DMS53 treated with DMSO at 0.1 percent for 48 hours (cell line): ENCODE measurements around the gene HERC4.
"Not testable (repeated sequence)": the region's sequence is repeated elsewhere in the genome, so short reads cannot be mapped to it uniquely, and the experiment has no call there.

Experiments
- DNase-seq: peaks from one replicate; lab custom pipeline; 2025; ENCODE audit not compliant: unreplicated experiment; lab: John Stamatoyannopoulos, UW

HERC4 gene

DNA sequence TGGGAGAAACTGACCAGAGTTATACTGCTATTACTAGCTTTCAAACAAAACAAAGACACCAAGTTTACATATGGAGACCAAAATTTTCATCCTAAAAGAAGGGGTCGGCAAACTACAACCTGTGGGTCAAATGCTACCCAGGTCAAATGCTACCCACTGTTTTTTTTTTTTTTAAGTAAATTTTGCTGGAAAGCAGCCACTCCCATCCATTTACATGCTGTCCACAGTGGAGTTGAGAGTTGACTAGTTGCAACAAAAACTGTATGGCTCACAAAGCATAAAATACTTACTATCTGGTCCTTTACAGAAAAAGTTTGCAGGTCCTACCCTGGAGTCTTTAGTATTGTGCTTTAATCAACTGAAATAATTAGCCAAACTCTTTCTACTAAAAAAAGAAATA, 99.2 kb downstream of the HERC4 start:
- DNase-seq: no peak

DNA sequence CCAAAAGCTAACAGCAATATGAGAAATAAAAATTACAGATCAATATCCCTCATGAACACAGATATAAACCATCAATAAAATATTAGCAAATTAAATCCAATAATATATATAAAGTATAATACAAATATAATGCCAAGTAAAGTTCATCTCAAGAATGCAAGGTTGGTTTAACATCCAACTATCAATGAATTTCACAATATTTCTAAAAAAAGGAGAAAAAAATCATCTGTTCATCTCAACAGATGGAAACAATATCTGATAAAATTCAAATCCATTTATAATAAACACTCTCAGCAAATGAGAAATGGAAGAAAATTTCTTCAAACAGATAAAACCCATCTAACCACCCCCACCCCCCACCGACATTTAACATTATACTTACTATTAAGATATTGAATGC, 103.8 kb downstream of the HERC4 start:
- DNase-seq: no peak

DNA sequence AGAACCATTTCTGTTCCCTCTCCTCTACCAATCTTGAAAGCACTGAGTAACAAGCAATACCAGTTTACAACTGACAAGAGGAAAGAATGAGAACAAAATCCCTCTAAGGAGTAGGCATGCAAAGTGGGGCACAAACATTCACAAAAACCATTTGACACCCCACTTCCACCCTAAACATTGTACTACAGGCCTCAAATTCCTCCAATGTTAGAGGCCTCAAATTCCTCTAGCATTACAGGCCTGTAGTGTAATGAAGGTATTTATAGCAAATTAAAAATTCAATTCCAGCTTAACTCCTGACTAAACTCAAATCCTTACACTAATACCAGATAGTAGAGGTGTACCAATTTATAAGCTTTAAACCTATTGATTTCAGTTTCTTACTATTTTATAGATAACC, 105.2 kb downstream of the HERC4 start:
- DNase-seq: no peak

DNA sequence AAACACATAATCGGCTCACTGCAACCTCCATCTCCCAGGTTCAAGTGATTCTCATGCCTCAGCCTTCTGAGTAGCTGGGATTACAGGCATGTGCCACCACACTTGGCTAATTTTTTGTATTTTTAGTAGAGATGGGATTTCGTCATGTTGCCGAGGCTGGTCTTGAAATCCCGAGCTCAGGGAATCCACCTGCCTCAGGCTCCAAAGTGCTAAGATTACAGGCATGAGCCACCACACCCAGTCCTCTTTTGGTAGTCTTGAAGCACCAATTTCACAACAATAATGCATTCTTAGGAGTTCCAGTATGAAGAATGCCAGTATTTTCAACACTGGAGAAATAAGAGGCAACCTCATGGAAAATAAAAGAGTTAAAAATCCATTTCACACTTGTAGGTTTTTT, 109.0 kb downstream of the HERC4 start:
- not testable (repeated sequence) for DNase-seq

DNA sequence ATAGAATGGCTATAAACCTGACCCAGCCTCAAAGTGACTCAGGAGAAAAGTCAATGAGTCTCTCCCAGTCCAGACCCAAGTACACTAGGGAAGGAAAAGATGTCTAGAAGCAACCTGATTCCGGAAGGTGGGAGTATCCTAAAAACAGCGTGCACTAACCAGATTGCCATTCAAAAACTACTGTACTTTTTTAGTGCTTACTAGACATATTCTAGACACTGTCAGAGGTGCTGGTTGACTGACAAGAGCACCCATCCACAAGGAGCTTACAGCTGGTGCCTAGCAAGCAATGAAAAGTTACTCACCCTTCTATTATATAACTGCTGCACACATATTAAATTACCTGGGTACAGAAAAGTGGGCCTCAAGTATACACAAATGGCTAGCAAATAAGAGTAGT, 109.6 kb downstream of the HERC4 start:
- no peak for DNase-seq

DNA sequence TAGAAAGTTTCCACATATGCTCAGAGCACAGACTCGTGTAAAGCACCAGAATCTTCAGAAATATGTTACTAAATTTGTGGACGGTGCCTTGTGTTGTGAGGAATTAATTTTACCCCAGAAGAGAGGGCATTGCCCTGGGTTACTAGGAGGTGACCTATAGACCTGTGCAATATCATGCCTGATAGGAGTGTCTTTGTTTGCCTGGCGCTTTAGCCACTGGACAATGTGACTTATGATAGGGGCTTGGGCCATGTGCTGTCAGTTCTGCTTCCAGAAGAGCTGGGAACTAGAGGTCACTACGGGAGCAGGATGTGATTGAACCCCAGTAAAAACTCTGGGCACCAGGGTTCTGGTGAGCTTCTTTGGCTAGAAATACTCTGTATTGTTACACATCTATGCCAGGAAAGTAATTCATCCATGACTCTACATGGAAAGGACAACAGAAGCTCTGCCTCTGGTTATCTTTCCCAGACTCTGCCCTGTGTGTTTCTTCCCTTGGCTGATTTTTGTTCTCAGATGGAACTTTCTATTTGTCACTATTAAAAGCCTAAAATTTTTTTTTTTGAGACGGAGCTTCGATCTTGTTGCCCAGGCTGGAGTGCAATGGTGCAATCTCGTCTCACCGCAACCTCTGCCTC, 115.1 kb downstream of the HERC4 start:
- no peak for DNase-seq

DNA sequence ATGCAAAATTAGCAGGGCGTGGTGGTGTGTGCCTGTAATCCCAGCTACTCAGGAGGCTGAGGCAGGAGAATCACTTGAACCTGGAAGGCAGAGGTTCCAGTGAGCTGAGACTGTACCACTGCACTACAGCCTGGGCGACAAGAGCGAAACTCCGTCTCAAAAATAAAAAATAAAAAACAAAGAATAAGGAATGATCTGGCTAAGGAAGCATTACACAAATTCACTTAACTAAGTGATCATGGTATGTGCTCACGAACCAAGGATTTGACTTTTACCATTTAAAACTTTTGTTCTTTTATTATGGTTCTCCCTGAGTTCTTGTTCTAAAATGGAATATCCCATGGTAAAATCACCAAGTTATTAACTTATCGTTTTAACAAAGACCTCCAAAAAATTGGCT, 119.5 kb downstream of the HERC4 start:
- no peak for DNase-seq

DNA sequence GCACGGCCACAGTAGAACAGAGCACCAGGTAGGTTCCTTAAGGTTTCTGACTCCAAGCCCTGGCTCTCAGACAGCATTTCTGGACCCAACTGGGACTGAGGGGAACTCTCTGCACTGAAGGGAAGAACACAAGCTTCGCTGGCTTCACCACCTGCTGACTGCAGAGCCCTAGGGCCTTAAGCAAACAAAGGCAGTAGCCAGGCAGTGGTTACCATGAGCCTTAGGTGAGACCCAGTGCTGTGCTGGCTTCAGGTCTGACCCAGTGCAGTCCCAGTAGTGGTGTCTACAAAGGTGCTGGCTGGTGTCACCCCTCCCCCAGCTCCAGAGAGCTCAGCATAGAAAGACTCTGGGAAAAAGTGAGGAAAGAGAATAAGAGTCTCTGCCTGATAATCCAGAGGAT, 131.2 kb downstream of the HERC4 start:
- DNase-seq: no peak

DNA sequence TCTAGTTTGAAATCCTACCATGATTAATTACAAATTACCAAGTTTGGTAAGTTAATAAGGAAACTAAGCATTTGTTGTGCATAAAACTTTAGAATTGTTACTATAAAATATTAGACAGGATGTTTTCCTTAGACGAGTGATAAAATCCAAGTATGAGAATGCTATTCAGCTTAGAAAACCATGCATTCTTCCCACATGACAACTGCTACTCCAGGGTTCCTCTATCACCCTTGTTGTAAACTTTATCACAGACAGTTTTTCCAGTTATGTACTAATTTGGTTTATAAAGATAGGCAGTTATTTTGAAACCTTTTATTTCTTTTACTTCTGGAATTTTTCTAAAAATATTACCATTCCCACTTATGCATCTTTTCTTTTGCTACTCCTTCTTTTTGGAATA, 138.7 kb downstream of the HERC4 start:
- no peak for DNase-seq

DNA sequence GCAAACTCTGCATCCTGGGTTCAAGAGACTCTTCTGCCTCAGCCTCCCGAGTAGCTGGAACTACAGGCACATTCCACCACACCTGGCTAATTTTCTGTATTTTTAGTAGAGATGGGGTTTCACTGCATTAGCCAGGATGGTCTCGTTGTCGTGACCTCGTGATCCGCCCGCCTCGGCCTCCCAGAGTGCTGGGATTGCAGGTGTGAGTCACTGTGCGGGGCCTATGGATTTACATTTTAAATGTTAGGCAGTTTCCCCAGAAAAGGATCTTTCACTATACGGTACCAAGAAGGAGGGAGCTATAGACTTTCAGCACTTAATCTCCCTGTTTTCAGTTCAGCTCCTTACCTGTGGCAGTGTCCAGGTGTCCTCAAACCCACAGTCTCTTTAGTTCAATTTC, 139.9 kb downstream of the HERC4 start:
- no peak for DNase-seq

DNA sequence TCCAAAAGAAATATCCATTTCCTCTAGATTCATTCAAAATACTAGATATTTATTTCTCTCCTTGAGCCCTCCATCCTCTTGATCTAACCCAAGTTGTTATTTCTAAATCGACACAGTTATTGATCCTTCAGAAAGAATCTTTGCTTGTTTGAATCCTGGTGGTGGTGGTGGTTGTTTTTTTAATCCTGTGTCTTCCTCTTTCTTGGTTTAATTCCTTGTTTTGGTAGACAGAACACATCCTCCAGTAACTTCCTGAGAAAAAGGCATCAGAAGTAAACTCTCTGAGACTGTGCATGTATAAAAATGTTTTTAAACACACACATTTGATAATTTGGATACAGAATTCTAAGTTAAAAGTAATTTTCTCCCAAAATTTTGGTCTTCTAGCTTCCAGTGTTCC, 140.7 kb downstream of the HERC4 start:
- no peak for DNase-seq

DNA sequence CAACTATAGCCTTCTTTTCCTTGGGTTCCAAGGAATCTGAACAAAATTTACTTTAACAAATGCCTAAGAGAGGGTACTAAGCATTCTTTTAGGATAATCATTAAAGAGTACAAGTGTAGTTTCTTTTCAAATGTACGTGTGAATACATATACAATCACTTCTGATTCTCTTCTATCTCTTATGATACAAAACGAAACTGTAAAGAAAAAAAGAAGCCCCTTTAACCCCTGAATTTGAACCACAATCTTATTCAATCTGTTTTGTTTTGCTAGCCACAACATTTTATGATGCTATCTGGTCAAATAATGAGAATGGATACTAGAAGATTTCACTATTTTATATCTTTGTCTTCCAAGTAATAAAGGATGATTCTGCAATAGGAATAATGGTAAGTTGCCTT, 141.9 kb downstream of the HERC4 start:
- DNase-seq: no peak

DNA sequence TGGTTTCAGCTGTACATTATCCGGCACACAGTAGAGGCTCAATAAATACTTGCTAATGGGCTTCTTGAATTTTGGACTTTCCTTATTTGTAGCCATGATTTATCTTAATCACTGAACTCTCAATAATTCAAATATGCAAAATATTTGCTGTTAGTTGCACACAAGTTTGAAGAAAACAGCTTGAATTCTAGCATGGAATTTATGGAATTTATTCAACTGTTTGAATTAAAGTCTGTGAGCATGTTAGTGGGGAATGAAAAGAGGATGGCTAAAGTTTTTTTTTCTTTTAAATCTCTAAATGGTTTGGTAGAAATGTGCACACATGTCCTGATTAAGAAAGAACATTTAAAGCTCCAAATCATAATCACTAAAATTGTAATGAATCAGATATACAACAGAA, 148.1 kb downstream of the HERC4 start:
- DNase-seq: no peak

DNA sequence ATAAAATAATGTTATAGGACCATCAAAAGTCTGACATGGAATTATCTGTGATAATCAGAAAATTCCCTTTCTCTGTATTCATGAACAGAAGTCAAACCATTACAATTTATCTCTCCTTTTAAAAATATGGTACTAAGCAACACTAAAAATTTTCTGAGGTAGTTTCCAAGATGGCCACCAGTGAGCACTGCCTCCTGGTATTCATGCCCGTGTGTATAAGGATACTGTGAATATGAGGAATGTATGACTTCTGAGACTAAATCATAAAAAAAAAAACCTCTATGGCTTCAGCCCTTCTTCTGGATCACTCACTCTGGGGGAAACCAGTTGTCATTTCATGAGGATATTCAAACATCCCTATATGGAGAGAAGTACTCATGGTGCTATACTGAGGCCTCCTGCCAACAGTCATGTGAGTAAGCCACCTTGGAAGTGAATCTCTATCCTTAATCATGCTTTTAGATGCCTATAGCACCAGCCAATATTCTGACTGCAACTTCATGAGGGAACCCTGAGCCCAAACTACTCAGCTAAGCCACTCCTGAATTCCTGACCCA, 149.6 kb downstream of the HERC4 start:
- no peak for DNase-seq

DNA sequence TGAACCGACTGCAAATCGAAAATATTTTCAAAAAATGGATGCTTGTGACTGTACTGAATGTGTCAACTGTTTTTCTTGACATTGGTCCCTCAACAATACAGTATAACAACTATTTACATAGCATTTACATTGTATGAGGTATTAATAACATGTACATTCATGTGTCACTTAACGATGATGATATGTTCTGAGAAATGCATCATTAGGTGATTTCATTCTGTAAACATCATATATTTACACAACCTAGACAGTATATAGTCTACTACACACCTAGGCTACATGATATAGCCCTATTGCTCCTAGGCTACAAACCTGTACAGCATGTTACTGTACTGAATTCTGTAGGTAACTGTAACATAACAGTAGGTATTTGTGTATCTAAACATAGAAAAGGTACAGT, 150.9 kb downstream of the HERC4 start:
- no peak for DNase-seq

DNA sequence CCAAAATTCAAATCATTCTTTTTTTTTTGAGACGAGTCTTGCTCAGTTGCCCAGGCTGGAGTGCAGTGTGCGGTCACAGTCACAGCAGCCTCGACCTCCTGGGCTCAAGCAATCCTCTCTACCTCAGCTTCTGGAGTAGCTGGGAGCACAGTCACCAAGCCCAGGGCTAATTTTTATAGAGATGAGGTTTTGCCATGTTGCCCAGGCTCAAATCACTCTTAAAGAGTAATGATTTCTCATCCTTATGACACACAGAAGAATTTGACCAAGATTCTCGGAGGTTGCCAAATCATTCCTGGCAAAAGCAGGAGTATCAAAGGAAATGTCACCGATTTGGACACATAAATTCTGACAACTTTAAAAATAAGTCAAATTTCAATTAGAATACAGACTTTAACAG, 151.5 kb downstream of the HERC4 start:
- no peak for DNase-seq

DNA sequence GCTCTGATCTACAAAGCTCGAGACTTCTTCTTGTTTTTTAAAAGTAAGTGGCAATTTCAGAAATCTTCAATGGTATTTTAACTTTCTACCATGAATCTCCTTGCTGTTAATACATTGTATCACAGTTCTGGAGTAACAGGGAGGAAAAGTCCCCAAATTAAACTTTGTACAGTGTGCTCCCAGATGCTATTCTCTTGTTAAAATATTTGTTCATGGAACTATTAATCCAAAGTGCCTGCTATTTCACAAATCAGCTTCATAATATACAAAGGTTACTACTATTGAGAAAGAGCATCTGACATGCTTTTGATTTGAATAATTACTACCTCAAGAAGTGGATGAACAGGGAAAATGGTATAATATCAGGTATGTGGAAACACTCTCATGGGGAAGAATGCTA, 154.0 kb downstream of the HERC4 start:
- DNase-seq: no peak

DNA sequence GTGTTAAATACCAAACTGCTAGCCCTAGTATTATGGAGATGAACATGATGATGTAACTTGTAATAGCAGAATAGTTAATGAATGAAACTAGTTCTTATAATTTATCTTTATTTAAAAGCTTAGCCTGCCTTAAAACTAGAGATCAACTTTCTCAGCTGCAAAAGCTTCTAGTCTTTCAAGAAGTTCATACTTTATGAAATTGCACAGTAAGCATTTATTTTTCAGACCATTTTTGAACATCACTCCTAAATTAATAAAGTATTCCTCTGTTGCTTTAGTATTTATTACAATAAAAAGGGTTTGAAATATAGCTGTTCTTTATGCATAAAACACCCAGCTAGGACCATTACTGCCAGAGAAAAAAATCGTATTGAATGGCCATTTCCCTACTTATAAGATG, 157.4 kb downstream of the HERC4 start:
- no peak for DNase-seq

DNA sequence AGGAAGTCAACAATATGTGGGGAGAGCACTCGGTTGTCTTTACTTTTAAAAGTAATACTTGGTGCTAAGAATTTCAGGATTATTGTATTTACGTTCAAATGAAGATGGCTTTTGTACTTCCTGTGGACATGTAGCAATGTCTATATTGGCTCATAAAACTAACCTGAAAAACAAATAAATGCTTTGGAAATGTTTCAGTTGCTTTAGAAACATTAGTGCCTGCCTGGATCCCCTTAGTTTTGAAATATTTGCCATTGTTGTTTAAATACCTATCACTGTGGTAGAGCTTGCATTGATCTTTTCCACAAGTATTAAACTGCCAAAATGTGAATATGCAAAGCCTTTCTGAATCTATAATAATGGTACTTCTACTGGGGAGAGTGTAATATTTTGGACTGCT, 157.9 kb downstream of the HERC4 start:
- DNase-seq: no peak

DNA sequence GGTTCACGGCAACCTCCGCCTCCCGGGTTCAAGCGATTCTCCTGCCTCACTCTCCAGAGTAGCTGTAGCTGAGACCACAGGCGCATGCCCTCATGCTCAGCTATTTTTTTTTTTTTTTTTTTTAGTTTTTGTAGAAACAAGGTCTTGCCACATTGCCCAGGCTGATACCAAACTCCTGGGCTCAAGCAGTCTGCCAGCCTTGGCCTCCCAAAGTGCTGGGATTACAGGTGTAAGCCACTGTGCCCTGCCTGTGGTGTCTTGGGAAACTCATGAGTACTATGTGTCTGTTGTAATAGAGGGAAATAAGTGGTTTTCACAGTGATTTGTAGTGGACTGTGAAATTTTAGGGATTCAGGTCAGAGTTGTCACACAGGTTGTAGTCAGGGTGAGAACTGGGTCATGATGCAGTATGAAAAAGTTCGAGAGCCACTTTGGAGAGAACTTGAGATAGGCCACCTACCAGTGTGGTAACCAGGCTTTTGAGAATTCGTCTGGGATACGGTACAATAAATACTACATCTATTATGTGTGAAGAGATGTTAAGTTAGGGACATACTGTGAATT, 160.2 kb downstream of the HERC4 start:
- DNase-seq: no peak

DNA sequence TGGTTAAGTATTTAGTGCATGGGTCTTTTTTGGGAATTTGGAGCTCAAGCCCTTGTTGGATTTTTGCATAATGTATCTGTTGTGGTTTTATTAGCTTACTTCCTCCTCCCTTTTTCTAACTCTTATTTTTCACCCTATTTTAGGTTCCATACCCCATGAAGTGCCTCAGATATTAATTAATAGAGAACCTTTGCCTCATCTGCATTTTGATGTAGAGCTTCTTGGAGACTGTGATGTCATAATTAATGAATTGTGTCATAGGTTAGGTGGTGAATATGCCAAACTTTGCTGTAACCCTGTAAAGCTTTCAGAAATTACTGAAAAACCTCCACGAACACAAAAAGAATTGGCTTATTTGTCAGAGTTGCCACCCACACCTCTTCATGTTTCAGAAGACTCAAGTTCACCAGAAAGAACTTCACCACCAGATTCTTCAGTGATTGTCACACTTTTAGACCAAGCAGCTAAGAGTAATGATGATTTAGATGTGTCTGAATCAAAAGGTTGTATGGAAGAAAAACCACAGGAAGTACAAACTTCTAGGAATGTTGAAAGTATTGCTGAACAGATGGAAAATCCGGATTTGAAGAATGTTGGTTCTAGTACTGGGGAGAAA, 162.6 kb downstream of the HERC4 start:
- no peak for DNase-seq

DNA sequence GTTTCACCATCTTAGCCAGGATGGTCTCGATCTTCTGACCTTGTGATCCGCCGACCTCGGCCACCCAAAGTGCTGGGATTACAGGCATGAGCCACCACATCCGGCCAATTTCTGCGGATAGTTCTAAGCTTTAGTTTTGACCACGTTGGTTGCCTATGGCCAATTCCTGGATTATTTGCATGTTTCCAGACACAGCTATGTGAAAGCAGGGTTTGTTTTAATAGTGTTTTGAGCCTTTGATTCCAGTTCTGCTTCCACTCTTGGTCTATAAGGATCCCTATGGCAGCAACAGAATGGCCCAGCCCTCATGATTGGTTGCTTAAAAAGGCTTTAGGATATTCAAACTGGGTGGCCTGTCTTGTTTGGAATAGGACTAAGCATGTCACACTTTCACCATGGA, 171.5 kb downstream of the HERC4 start:
- DNase-seq: no peak

DNA sequence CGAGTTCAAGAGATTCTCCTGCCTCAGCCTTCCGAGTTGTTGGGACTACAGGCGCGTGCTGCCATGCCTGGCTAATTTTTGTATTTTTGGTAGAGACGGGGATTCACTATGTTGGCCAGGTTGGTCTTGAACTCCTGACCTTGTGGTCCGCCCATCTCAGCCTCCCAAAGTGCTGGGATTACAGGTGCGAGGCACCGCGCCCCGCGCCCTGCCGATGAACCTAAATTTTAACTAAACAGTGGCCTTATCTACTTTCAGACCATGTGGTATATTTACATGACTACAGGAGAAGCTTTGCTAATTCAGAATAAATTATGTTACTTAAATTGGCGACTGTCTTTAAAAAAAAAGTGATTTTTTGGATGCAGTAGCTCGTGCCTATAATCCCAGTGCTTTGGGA, 181.4 kb downstream of the HERC4 start:
- no peak for DNase-seq
